AG09309 (cell line): ENCODE data around the gene CCDC201.

ENCODE experiments used
- DNase-seq: peaks from one replicate; pipeline ENCODE4 v3.0.0-alpha.2; 2010; ENCODE audit warnings: low read depth
- H3K4me3 ChIP-seq: 2 replicates; pipeline ENCODE4 v1.5.1; 2011; ENCODE audit warnings: mild to moderate bottlenecking, low read depth, low read length, moderate library complexity; ENCODE audit not compliant: control insufficient read depth
- TF ChIP-seq, protein P1 (sequence below): IDR thresholded peaks from 2 replicates; pipeline ENCODE4 v1.5.1; 2011; ENCODE audit warnings: mild to moderate bottlenecking, low read depth, low read length, inconsistent platforms; ENCODE audit not compliant: insufficient read depth, control insufficient read depth; ENCODE audit errors: missing control alignments

CCDC201 gene

DNA sequence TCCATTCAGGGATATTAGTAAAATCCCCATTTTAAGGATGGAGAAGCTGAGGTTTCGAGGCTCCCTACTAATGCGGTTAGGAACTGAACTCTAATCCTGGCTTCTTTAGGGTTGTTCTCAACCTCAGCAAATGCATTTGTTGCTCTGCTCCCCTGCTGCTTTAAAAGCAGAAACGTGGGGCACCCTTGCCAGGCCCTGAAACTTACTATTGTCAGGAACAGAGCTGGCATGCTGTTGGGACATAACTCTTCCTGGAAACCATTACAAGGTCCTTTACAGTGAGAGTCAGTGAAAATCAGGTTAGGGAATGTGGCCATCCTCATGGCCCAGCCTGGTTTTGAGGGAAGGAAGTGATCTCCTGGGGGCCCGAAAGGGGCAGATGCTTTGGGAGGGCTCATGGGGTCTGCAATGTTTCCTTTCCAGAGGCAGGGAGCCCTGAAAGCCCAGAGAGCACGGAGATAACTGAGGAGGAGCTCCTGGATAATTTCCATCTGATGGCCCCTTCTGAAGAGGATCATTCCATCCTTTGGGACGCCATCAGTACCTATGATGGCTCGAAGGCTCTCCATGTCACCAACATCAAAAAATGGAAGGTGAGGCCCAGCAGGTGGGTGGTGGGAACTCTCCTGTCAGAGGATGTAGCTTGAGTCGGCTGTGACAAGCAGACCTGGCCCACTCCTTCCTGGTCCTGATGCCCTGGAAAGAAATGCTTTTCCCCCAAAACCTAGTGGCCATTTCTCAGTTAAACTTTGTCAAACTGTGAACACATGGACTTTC lies 17.4 kb upstream of the CCDC201 start:
- H3K4me3 ChIP-seq = no peak overlapping the region
- no peak for DNase-seq
- TF ChIP-seq, protein P1, sequence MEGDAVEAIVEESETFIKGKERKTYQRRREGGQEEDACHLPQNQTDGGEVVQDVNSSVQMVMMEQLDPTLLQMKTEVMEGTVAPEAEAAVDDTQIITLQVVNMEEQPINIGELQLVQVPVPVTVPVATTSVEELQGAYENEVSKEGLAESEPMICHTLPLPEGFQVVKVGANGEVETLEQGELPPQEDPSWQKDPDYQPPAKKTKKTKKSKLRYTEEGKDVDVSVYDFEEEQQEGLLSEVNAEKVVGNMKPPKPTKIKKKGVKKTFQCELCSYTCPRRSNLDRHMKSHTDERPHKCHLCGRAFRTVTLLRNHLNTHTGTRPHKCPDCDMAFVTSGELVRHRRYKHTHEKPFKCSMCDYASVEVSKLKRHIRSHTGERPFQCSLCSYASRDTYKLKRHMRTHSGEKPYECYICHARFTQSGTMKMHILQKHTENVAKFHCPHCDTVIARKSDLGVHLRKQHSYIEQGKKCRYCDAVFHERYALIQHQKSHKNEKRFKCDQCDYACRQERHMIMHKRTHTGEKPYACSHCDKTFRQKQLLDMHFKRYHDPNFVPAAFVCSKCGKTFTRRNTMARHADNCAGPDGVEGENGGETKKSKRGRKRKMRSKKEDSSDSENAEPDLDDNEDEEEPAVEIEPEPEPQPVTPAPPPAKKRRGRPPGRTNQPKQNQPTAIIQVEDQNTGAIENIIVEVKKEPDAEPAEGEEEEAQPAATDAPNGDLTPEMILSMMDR = no peak

DNA sequence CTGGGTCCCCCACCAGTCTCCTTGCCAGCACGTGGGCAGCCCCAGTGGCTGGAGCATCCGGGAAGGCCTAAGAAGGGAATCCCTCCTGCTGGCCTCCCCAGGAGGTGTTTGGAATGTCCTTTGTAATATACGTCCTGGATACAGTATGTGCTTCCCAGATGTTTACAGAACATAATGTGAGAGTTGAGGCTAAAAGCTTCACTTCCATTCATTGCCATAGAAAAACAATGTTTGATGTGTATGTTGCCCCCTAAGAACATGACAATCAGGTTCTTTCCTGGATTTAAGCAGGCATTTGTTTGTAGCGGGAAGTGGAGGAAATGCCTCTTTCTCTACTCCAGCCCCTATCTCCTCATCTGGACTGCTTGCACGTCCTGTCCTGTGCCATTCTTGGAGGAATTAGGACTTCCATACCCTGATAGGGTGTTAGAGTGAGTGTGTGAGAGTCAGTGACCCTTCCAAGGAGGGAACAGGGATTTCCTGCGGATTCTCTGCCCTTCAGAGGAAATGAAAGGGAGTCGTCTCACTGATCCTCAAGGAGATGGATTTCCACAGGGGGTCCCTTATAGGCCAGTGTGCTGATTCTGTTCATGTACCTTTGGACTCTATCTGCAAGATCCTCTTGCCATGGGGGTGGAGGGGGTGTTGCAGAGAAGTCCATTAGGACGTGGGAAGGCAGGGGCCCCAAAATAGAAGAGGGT lies 16.6 kb upstream of the CCDC201 start:
- H3K4me3 ChIP-seq = no peak overlapping the region
- TF ChIP-seq, protein P1 = no peak
- DNase-seq = no peak

DNA sequence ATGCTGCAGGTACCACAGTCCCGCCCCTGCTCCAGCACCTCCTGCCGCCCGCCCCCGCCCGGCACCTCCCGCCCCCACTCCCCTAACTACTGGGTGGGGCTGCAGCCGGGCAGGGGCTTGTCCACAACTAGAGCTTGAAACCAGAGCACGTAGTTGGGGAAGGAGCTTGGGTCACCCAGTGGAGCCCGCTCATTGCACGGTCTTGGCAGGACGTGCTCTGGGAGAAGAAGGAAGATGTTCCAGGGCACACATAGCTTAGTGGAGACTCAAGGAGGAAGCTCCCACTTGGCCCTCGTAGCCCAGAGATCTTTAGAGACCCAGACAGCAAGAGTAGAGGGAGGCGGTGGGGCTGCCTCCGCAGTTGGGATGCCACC lies 16.1 kb upstream of the CCDC201 start:
- DNase-seq = no peak
- H3K4me3 ChIP-seq = peak overlapping the region; percentile 11; the same call in 1 of the 2 replicates
- TF ChIP-seq, protein P1 = no peak

DNA sequence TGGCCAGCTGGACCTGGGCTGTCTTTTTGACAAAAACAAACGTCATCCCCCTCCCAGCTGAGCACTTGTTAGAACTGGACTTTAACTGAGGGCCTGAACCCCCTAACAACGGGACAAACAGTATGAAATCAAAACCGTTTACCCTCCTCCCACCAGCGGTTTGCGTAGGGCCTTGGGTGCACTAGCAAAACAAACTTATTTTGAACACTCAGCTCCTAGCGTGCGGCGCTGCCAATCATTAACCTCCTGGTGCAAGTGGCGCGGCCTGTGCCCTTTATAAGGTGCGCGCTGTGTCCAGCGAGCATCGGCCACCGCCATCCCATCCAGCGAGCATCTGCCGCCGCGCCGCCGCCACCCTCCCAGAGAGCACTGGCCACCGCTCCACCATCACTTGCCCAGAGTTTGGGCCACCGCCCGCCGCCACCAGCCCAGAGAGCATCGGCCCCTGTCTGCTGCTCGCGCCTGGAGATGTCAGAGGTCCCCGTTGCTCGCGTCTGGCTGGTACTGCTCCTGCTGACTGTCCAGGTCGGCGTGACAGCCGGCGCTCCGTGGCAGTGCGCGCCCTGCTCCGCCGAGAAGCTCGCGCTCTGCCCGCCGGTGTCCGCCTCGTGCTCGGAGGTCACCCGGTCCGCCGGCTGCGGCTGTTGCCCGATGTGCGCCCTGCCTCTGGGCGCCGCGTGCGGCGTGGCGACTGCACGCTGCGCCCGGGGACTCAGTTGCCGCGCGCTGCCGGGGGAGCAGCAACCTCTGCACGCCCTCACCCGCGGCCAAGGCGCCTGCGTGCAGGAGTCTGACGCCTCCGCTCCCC lies 15.5 kb upstream of the CCDC201 start, which contains the start of gene IGFBP1:
IGFBP1 (plus strand) TSS at position 304 of the 808 bp plus-strand sequence; CDS start at position 469, 165 bp downstream.
- DNase-seq = no peak
- TF ChIP-seq, protein P1 = no peak
- H3K4me3 ChIP-seq = peak within 1 kb of the TSS; percentile 37

DNA sequence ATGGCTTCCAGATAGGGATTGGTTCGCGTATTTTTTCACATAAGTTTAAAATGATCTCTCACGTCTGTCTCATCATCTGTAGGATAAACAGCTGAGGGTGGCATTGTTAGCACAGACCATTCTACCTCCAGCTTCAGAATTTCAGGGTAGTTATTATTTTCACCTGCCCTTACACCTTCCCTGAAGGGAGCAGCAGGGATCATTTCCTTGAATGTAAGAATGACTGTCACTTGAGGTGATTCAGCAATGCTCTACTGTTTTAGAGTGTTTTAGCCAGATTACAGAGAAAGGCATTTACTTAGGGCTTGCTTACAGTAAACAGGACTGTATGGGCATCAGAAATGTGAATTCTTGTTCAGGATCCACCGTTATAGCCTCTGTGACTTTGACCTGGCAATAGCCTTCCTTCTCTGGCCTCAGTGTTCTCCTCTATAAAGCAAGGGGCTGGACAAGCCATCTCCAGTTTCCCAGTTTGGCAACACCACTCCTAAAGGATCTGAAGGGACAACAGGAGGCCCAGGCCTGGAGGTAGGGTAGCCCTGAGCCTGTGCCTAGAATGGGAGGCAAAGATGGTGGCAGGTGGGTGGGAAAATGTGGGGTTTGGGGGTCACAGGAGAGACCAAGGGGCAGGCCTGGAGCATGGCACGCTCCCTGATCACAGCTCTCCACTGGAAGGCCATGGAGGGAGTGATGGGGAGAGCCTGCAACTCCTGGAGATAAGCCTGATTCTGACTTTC lies 14.2 kb upstream of the CCDC201 start:
- DNase-seq = no peak
- H3K4me3 ChIP-seq = no peak overlapping the region
- TF ChIP-seq, protein P1 = no peak
